ENCODE results near the gene POGLUT2. TPM values are rescaled to one million over a fixed set of nuclear protein-coding genes. Genes with fewer than 3 reads are reported as not detected.

Gene POGLUT2
- total and polyA plus RNA-seq, 4 donors = 4.0 to 7.5 (median 6.0) TPM

- peaks cover 1 to 29% (median 22%) of the 10 kb centered on the region in 4 donors for H3K4me1 ChIP-seq (ENCODE audit: control insufficient read depth in 4 of 4, insufficient read depth in 4 of 4, low read length in 3 of 4)
- no peak overlapping the region for H3K4me3 ChIP-seq (ENCODE audit: low read depth in 1 of 3, low read length in 3 of 3)
- H3K27me3 ChIP-seq (ENCODE audit: control insufficient read depth in 4 of 4, insufficient read depth in 4 of 4, low read length in 3 of 4) = no peaks in the 10 kb centered on the region
- no peaks in the 10 kb centered on the region for H3K36me3 ChIP-seq (ENCODE audit: control insufficient read depth in 4 of 4, insufficient read depth in 3 of 4, low read depth in 1 of 4, low read length in 3 of 4)
- H3K9me3 ChIP-seq (ENCODE audit: control insufficient read depth in 4 of 4, low read length in 3 of 4) = no peaks in the 10 kb centered on the region
- H3K27ac ChIP-seq (ENCODE audit: low read depth in 1 of 2, low read length in 2 of 2) = peak overlapping the region; percentile 70 to 90
- DNase-seq (ENCODE audit: low spot score) = no peak
- 43% methylated on average over 8 of the region's 8 CpGs for WGBS
- H3K9ac ChIP-seq (ENCODE audit: low read depth in 1 of 2, low read length in 2 of 2) = no peak overlapping the region
- peak; percentile 54 to 69 for TF ChIP-seq RAD21 (IDR thresholded peaks at IDR 0.05)
- peak; percentile 84 for TF ChIP-seq REST (IDR thresholded peaks at IDR 0.05)
- TF ChIP-seq FOXA1 (IDR thresholded peaks at IDR 0.05) = peak; percentile 62
- peak; percentile 86 for TF ChIP-seq HNF4G (IDR thresholded peaks at IDR 0.05)
- TF ChIP-seq GABPA (IDR thresholded peaks at IDR 0.05 in 1 of 2, conservative IDR thresholded peaks at IDR 0.05 in 1 of 2) = peak in 1 of 2 donors; percentile 52
- peak; percentile 51 to 80 for TF ChIP-seq JUND (IDR thresholded peaks at IDR 0.05)
- TF ChIP-seq CTCF (IDR thresholded peaks at IDR 0.05; ENCODE audit: low read depth, low read length, missing input control) = no peak
- peak; percentile 48 for TF ChIP-seq FOXA2 (IDR thresholded peaks at IDR 0.05)
- TF ChIP-seq ZBTB33 (IDR thresholded peaks at IDR 0.05) = peak; percentile 91
- TF ChIP-seq ATF3 (IDR thresholded peaks at IDR 0.05) = peak; percentile 15
- TF ChIP-seq HNF4A (conservative IDR thresholded peaks at IDR 0.05) = peak; percentile 94 to 95
- peak; percentile 97 for TF ChIP-seq SP1 (IDR thresholded peaks at IDR 0.05)
- peak; percentile 80 for TF ChIP-seq MAX (IDR thresholded peaks at IDR 0.05)
- no peak for TF ChIP-seq NR2F2 (IDR thresholded peaks at IDR 0.05)
- TF ChIP-seq EGR1 (IDR thresholded peaks at IDR 0.05; ENCODE audit: low read depth in 2 of 2) = peak in 1 of 2 donors; percentile 70
- peak; percentile 68 for TF ChIP-seq TAF1 (conservative IDR thresholded peaks at IDR 0.05)
- TF ChIP-seq RXRA (IDR thresholded peaks at IDR 0.05) = peak; percentile 92 to 97
- TF ChIP-seq YY1 (IDR thresholded peaks at IDR 0.05) = peak; percentile 80
Observed at GRCh38 chr13:102788683-102789082, 10.1 kb downstream of the POGLUT2 start.

All from liver (tissue), 9 donors.